LHCN-M2 (cell line): ENCODE results near the gene XCL1. TPM values are rescaled to one million over a fixed set of nuclear protein-coding genes. Genes with fewer than 3 reads are reported as not detected.

Experiments
- total RNA-seq: library from RNA; depleted of rRNA; stranded (reverse); fragments of >200 nt; gene quantifications from 2 replicates; pipeline ENCODE4 v1.2.3, GENCODE V29; 2014; rRNA removed

The XCL1 gene
- total RNA-seq, 1 experiment from 2014 or later: not detected

Other genes starting within 250 kb of the XCL1 start
- gene XCL2, start 32.6 kb upstream of the XCL1 start, total RNA-seq: not detected in 2 replicates
- not detected in 2 replicates for gene DPT, start 152.6 kb downstream of the XCL1 start, total RNA-seq